ENCODE data around the gene NOL3. TPM values are rescaled to one million over a fixed set of nuclear protein-coding genes. Genes with fewer than 3 reads are reported as not detected.

Gene NOL3
- total RNA-seq, 2 donors from 2014 or later = 11.6 TPM

DNA sequence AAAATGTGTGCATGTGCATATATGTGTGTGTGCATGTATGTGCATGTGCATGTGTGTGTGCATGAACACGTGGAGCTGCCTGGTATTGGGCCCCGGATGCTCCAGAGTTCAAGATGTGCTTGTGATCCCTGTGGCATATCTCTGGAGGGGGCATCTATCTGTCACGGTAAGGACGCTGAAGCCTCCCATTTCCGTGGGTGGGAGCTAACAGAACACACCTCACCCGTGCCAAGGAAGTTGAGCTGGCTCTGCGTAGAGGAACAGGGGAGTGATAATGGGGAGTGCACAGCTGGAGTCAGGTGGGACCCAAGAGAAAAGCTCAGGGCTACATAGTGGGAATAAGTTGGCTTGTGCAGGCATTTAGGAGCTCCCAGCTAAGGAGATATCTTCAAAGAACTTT lies 41.3 kb downstream of the NOL3 start:
- no peaks in the 10 kb centered on the region for H3K36me3 Mint-ChIP-seq (ENCODE audit: low read depth)
- H3K9ac ChIP-seq (ENCODE audit: extremely low read depth, low read length, poor library complexity, severe bottlenecking) = no peak overlapping the region
- H3K4me1 ChIP-seq (ENCODE audit: control insufficient read depth, insufficient read depth, low read length) = peaks cover 2% of the 10 kb centered on the region
- no peak overlapping the region for H3K4me3 Mint-ChIP-seq
- WGBS, 2 experiments (ENCODE audit: insufficient coverage in 1 of 2, insufficient read length in 1 of 2) = 81 to 88% methylated on average over 6 to 7 of the region's 7 CpGs
- no peaks in the 10 kb centered on the region for H3K9me3 Mint-ChIP-seq
- no peak overlapping the region for H3K27ac Mint-ChIP-seq
- H3K4me3 ChIP-seq (ENCODE audit: low read length) = no peak overlapping the region
- peaks cover 7% of the 10 kb centered on the region for H3K4me1 Mint-ChIP-seq
- H3K27me3 Mint-ChIP-seq (ENCODE audit: insufficient read depth) = peaks cover 46% of the 10 kb centered on the region
- DNase-seq = no peak
- no peaks in the 10 kb centered on the region for H3K9me3 ChIP-seq (ENCODE audit: control insufficient read depth, low read length)
- no peaks in the 10 kb centered on the region for H3K36me3 ChIP-seq (ENCODE audit: control insufficient read depth, insufficient read depth, low read length)
- TF ChIP-seq, protein P1, sequence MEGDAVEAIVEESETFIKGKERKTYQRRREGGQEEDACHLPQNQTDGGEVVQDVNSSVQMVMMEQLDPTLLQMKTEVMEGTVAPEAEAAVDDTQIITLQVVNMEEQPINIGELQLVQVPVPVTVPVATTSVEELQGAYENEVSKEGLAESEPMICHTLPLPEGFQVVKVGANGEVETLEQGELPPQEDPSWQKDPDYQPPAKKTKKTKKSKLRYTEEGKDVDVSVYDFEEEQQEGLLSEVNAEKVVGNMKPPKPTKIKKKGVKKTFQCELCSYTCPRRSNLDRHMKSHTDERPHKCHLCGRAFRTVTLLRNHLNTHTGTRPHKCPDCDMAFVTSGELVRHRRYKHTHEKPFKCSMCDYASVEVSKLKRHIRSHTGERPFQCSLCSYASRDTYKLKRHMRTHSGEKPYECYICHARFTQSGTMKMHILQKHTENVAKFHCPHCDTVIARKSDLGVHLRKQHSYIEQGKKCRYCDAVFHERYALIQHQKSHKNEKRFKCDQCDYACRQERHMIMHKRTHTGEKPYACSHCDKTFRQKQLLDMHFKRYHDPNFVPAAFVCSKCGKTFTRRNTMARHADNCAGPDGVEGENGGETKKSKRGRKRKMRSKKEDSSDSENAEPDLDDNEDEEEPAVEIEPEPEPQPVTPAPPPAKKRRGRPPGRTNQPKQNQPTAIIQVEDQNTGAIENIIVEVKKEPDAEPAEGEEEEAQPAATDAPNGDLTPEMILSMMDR (conservative IDR thresholded peaks at IDR 0.05) = no peak
- no peaks in the 10 kb centered on the region for H3K27me3 ChIP-seq (ENCODE audit: control insufficient read depth, insufficient read depth, low read length, poor library complexity, severe bottlenecking)
- no peak overlapping the region for H3K27ac ChIP-seq (ENCODE audit: low read depth, low read length)

DNA sequence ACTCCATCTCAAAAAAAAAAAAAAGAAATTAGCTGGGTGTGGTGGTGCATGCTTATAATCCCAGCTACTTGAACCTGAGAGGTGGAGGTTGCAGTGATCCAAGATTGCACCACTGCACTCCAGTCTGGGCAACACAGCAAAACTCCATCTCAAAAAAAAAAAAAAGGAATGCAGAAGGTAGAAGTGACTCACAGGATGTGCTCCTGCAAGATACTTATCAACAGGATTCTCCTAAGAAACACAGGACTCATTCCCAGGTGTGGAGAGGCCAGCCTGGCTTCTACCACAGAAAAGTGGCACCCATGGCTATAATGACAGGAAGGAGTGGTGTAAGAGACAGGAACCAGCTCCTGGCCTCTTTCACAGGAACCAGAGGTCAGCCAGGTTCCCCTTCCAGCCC lies 42.4 kb downstream of the NOL3 start:
- peaks cover 56% of the 10 kb centered on the region for H3K27me3 Mint-ChIP-seq (ENCODE audit: insufficient read depth)

DNA sequence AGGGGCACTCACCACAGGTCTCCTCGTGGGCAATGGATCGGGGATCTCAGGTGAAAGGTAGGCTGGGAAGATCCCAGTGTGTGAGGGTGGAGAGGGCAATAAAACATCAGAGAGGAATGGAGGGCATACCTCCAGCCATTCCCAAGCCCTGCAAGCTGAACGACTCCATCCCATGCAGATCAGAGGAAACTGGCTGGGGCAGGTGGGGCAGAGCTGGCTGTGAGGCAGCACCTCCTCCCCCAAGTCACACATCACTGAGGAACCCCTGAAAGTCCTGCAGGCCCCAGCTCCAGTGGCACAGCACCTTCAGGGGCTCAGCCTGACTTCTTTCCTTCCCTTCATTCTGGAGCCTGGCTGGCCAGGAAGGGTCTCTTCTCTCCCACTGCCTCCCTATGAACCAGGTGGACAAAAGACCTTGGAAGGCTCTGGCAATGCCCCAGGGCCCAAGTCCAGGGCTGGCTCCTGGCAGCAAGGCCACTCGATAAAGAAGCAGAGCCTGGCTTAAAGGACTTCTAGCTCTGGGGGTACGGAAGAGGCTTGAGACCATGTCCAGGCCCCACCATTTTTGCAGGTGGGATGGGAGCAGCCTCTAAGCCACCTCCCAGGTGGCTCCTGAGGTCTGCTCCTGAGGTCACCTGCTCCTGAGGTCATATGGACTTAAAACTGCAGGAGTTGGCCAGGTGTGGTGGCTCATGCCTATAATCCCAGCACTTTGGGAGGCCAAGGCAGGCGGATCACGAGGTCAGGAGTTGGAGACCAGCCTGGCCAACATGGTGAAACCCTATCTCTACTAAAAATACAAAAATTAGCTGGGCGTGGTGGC lies 43.1 kb downstream of the NOL3 start:
- no peak overlapping the region for H3K4me3 ChIP-seq (ENCODE audit: low read length)
- H3K27ac ChIP-seq (ENCODE audit: low read depth, low read length) = no peak overlapping the region
- Mint-ChIP-seq H3K4me1 (no peaks in the 10 kb centered on the region), H3K27me3 (ENCODE audit: insufficient read depth) (peaks cover 58% of the 10 kb centered on the region), H3K36me3 (ENCODE audit: low read depth) (no peaks in the 10 kb centered on the region), H3K4me3 (no peak overlapping the region), H3K9me3 (no peaks in the 10 kb centered on the region), H3K27ac (no peak overlapping the region)
- TF ChIP-seq, protein P1 (conservative IDR thresholded peaks at IDR 0.05) = no peak
- no peaks in the 10 kb centered on the region for H3K36me3 ChIP-seq (ENCODE audit: control insufficient read depth, insufficient read depth, low read length)
- no peaks in the 10 kb centered on the region for H3K9me3 ChIP-seq (ENCODE audit: control insufficient read depth, low read length)
- H3K9ac ChIP-seq (ENCODE audit: extremely low read depth, low read length, poor library complexity, severe bottlenecking) = no peak overlapping the region
- no peaks in the 10 kb centered on the region for H3K4me1 ChIP-seq (ENCODE audit: control insufficient read depth, insufficient read depth, low read length)
- no peak for DNase-seq
- H3K27me3 ChIP-seq (ENCODE audit: control insufficient read depth, insufficient read depth, low read length, poor library complexity, severe bottlenecking) = peaks cover 7% of the 10 kb centered on the region
- WGBS, 2 experiments (ENCODE audit: insufficient coverage in 1 of 2, insufficient read length in 1 of 2) = 82 to 85% methylated on average over 5 to 8 of the region's 8 CpGs

More for the DNA sequence above, 42.4 kb downstream of the NOL3 start:
- H3K9me3 ChIP-seq (ENCODE audit: control insufficient read depth, low read length) = no peaks in the 10 kb centered on the region
- H3K4me1 ChIP-seq (ENCODE audit: control insufficient read depth, insufficient read depth, low read length) = no peaks in the 10 kb centered on the region
- H3K9me3 Mint-ChIP-seq = no peaks in the 10 kb centered on the region
- no peak overlapping the region for H3K4me3 ChIP-seq (ENCODE audit: low read length)
- no peak overlapping the region for H3K27ac ChIP-seq (ENCODE audit: low read depth, low read length)
- H3K27me3 ChIP-seq (ENCODE audit: control insufficient read depth, insufficient read depth, low read length, poor library complexity, severe bottlenecking) = peaks cover 7% of the 10 kb centered on the region
- TF ChIP-seq, protein P1 (conservative IDR thresholded peaks at IDR 0.05) = no peak
- no peaks in the 10 kb centered on the region for H3K4me1 Mint-ChIP-seq
- no peaks in the 10 kb centered on the region for H3K36me3 Mint-ChIP-seq (ENCODE audit: low read depth)
- no peak for DNase-seq
- no peak overlapping the region for H3K9ac ChIP-seq (ENCODE audit: extremely low read depth, low read length, poor library complexity, severe bottlenecking)
- H3K36me3 ChIP-seq (ENCODE audit: control insufficient read depth, insufficient read depth, low read length) = no peaks in the 10 kb centered on the region
- H3K27ac Mint-ChIP-seq = no peak overlapping the region
- no peak overlapping the region for H3K4me3 Mint-ChIP-seq
